Measurements from ENCODE around the gene FSD1. TPM values are rescaled to one million over a fixed set of nuclear protein-coding genes. Genes with fewer than 3 reads are reported as not detected.
A peak's percentile ranks its signal among the peaks of the same experiment; 100 is the strongest.

FSD1 gene
- total and polyA plus RNA-seq, 9 of the 15 experiments (the other 6 are each of a cell fraction or from before 2014, with no cell fraction given) = 0.11 to 1.9 (median 0.94) TPM; not detected in 1

DNA sequence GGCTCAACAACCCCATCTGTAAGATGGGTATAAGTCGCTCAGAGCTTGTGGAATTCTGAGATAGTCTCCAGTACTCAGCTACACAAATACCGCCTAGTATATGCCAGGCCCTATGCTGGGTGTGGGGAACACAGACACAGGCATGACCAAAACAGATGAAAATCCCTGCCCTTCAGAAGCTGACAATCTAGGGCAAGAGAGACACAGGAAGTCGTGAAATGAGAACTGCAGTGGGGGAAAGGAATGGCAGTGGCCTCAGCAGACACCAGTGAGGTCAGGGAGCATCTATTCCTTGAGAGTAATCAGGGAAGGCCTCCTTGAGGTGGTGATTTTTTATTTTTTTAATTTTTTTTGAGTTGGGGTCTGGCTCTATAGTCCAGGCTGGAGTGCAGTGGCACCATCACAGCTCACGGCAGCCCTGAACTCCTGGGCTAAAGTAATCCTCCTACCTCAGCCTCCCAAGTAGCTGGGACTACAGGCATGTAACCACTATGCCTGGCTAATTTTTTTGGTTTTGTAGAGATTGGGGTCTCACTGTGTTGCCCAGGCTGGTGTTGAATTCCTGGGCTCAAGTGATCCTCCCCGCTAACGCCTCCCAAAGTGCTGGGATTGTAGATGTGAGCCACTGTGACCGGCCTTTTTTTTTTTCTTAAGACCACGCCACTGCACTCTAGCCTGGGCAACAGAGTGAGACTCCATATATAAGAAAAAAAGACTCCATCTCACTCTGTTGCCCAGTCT lies 5.4 kb upstream of the FSD1 start (continued):
- TF ChIP-seq, protein P1, sequence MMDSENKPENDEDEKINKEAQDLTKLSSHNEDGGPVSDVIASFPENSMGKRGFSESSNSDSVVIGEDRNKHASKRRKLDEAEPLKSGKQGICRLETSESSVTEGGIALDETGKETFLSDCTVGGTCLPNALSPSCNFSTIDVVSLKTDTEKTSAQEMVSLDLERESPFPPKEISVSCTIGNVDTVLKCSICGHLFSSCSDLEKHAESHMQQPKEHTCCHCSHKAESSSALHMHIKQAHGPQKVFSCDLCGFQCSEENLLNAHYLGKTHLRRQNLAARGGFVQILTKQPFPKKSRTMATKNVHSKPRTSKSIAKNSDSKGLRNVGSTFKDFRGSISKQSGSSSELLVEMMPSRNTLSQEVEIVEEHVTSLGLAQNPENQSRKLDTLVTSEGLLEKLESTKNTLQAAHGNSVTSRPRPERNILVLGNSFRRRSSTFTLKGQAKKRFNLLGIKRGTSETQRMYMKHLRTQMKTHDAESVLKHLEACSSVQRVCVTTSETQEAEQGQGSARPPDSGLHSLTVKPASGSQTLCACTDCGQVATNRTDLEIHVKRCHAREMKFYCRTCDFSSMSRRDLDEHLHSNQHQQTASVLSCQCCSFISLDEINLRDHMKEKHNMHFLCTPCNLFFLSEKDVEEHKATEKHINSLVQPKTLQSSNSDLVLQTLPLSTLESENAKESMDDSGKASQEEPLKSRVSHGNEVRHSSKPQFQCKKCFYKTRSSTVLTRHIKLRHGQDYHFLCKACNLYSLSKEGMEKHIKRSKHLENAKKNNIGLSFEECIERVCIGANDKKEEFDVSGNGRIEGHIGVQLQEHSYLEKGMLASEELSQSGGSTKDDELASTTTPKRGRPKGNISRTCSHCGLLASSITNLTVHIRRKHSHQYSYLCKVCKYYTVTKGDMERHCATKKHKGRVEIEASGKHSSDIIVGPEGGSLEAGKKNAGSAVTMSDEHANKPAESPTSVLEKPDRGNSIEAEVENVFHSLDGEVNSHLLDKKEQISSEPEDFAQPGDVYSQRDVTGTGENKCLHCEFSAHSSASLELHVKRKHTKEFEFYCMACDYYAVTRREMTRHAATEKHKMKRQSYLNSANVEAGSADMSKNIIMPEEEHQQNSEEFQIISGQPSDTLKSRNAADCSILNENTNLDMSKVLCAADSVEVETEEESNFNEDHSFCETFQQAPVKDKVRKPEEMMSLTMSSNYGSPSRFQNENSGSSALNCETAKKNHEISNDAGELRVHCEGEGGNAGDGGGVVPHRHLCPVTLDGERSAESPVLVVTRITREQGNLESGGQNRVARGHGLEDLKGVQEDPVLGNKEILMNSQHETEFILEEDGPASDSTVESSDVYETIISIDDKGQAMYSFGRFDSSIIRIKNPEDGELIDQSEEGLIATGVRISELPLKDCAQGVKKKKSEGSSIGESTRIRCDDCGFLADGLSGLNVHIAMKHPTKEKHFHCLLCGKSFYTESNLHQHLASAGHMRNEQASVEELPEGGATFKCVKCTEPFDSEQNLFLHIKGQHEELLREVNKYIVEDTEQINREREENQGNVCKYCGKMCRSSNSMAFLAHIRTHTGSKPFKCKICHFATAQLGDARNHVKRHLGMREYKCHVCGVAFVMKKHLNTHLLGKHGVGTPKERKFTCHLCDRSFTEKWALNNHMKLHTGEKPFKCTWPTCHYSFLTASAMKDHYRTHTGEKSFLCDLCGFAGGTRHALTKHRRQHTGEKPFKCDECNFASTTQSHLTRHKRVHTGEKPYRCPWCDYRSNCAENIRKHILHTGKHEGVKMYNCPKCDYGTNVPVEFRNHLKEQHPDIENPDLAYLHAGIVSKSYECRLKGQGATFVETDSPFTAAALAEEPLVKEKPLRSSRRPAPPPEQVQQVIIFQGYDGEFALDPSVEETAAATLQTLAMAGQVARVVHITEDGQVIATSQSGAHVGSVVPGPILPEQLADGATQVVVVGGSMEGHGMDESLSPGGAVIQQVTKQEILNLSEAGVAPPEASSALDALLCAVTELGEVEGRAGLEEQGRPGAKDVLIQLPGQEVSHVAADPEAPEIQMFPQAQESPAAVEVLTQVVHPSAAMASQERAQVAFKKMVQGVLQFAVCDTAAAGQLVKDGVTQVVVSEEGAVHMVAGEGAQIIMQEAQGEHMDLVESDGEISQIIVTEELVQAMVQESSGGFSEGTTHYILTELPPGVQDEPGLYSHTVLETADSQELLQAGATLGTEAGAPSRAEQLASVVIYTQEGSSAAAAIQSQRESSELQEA (IDR thresholded peaks at IDR 0.05; ENCODE audit: low read depth) = no peak
- TF ChIP-seq, protein P2, sequence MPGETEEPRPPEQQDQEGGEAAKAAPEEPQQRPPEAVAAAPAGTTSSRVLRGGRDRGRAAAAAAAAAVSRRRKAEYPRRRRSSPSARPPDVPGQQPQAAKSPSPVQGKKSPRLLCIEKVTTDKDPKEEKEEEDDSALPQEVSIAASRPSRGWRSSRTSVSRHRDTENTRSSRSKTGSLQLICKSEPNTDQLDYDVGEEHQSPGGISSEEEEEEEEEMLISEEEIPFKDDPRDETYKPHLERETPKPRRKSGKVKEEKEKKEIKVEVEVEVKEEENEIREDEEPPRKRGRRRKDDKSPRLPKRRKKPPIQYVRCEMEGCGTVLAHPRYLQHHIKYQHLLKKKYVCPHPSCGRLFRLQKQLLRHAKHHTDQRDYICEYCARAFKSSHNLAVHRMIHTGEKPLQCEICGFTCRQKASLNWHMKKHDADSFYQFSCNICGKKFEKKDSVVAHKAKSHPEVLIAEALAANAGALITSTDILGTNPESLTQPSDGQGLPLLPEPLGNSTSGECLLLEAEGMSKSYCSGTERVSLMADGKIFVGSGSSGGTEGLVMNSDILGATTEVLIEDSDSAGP (CRISPR knock-in tag; IDR thresholded peaks at IDR 0.05) = no peak
- TF ChIP-seq, protein P3, sequence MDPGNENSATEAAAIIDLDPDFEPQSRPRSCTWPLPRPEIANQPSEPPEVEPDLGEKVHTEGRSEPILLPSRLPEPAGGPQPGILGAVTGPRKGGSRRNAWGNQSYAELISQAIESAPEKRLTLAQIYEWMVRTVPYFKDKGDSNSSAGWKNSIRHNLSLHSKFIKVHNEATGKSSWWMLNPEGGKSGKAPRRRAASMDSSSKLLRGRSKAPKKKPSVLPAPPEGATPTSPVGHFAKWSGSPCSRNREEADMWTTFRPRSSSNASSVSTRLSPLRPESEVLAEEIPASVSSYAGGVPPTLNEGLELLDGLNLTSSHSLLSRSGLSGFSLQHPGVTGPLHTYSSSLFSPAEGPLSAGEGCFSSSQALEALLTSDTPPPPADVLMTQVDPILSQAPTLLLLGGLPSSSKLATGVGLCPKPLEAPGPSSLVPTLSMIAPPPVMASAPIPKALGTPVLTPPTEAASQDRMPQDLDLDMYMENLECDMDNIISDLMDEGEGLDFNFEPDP (CRISPR knock-in tag; IDR thresholded peaks at IDR 0.05) = no peak
- TF ChIP-seq SMARCB1 (IDR thresholded peaks at IDR 0.05; ENCODE audit: insufficient read length, low read depth) = no peak
- TF ChIP-seq ZNF444 (CRISPR knock-in tag; IDR thresholded peaks at IDR 0.05) = no peak
- peak; percentile 56 to 81; a peak in 2 of 4 replicates for TF ChIP-seq KDM1A (IDR thresholded peaks at IDR 0.05)
- TF ChIP-seq, protein P4, sequence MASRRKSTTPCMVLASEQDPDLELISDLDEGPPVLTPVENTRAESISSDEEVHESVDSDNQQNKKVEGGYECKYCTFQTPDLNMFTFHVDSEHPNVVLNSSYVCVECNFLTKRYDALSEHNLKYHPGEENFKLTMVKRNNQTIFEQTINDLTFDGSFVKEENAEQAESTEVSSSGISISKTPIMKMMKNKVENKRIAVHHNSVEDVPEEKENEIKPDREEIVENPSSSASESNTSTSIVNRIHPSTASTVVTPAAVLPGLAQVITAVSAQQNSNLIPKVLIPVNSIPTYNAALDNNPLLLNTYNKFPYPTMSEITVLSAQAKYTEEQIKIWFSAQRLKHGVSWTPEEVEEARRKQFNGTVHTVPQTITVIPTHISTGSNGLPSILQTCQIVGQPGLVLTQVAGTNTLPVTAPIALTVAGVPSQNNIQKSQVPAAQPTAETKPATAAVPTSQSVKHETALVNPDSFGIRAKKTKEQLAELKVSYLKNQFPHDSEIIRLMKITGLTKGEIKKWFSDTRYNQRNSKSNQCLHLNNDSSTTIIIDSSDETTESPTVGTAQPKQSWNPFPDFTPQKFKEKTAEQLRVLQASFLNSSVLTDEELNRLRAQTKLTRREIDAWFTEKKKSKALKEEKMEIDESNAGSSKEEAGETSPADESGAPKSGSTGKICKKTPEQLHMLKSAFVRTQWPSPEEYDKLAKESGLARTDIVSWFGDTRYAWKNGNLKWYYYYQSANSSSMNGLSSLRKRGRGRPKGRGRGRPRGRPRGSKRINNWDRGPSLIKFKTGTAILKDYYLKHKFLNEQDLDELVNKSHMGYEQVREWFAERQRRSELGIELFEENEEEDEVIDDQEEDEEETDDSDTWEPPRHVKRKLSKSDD (conservative IDR thresholded peaks at IDR 0.05; ENCODE audit: low read length) = no peak
- TF ChIP-seq U2AF1 (optimal IDR thresholded peaks at IDR 0.05; ENCODE audit: low read depth, low read length) = no peak
- no peak for TF ChIP-seq SRSF3 (IDR thresholded peaks at IDR 0.05; ENCODE audit: insufficient read depth, low read length)
- TF ChIP-seq, protein P5, sequence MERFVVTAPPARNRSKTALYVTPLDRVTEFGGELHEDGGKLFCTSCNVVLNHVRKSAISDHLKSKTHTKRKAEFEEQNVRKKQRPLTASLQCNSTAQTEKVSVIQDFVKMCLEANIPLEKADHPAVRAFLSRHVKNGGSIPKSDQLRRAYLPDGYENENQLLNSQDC (CRISPR knock-in tag; IDR thresholded peaks at IDR 0.05) = no peak
- TF ChIP-seq RFX1 (IDR thresholded peaks at IDR 0.05) = no peak
